ENCODE data around the gene ADAM12. TPM values are rescaled to one million over a fixed set of nuclear protein-coding genes. Genes with fewer than 3 reads are reported as not detected.
"Not testable (repeated sequence)": the region's sequence is repeated elsewhere in the genome, so short reads cannot be mapped to it uniquely, and the experiment has no call there.

ADAM12 gene
- total RNA-seq, 1 donor from 2014 or later: 2.1 TPM

- DNase-seq (ENCODE audit: low spot score): no peak
Measured at GRCh38 chr10:126264102-126265018, 123.9 kb downstream of the ADAM12 start.

- DNase-seq (ENCODE audit: low spot score): no peak
Measured at GRCh38 chr10:126263006-126263676, 125.1 kb downstream of the ADAM12 start.

DNA sequence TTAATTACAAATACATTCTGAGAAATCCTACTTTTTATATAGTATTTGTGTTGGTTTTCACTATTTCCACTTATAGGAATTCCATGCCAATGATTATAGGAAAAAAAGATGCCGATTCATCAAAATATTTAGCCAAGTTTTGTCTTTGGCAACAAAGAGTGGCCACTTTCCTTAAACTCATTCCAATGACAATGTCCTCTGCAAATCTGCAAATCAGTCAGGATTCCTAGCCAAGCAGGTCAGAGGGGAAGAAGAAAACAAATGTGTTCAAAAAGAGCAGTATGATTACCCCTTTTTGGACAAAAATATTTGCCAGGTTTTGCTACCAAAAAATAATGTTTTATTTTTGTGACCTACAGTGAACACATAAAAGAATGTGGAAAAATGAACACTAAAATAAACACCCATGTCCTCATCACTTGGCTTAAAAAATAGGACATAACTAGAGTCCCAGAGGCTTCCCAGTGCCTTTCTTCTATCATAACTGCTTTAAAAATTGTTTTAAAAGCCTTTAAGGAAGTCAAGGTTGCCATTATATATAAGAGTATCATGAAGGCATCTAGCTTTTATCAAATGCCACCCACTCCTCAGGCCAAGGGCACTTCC lies 125.9 kb downstream of the ADAM12 start:
- no peak for DNase-seq (ENCODE audit: low spot score)

DNA sequence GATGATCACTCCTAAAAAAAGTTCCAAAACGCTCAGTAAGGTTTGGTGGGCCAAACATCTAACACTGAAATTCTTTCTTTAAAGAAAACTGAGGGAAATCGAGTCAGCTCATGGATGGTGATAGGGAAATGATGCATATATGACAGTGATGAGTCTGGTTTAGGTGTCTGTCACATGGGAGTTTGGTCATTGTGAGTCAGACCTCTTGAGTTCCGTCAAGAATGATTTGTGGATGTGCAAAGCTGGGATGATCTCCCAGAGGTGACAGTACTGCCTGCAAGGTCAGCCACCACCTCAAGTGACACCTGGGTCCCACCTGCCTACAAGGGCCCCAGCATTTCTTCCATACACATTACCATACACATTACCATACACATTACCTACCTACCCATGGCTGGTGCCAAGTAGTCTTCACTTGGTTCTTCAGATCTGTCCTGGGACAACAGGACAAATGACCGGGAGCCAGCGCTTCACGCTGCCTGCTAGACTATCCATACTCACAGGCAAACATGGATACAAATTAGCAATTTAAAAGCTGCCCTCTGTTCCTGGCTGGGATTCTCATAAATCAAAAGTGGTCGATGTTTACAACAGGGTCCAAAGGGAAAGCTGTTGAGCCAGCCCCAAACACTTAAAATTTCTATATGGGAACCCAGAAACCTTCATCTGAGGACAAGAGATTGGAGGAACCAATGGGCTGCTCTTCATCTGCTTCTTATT lies 128.4 kb downstream of the ADAM12 start:
- DNase-seq (ENCODE audit: low spot score): no peak

GRCh38 chr10:126256864-126257263 lies 131.4 kb downstream of the ADAM12 start:
- DNase-seq (ENCODE audit: low spot score): no peak

DNA sequence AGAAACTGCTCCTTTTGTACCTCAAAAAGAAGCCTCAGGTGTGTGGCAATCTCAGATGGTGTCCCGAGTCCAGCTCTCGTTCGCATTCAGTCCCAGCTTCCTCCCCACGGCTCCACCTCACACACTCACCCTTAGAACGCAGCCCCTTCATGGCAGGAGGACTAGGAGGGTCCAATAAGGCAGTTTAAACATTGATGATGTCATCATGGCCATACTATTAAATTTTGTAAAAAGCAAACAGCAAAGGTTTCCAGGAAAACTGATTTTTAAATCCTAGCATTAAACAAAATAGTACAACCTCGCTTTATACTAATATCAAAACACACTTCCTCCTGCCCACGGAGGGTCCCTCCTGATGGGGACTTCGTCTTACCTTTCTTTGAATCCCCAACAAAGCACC lies 133.0 kb downstream of the ADAM12 start:
- DNase-seq (ENCODE audit: low spot score): no peak

- DNase-seq (ENCODE audit: low spot score): no peak
Measured at GRCh38 chr10:126253611-126253998, 134.7 kb downstream of the ADAM12 start.

DNA sequence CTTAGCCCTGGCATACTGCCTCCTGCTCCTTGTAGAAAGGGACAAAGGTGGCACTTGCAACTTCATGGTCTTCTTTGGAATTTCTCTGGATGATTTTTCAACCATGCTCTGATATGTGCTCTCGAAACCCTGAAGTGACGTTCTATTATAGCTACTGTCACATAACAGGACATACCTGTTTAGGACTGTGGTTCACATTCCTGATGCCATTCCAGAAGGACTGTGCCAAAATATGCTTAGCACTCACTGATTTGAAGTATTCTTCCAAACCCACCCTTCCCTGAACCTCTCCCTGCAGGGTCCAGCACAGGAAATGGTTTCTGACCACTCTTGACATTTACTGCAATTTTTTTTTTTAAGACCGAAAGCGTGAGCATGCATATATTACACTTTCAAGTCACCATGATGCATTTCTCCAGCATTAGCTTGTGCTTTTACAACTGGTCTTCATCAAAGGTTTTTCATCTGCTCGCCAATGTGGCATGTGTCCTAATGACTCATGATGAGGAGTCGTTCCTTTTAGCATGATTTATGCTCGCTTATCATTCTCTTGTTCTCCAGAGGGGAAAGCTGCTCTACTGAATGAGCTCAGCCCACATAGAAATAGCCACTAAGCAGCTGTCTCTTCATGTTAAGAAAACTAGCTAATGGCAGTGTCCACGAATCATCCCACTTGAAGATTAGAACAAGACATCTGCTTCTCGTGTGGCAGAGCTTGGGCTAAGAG lies 135.2 kb downstream of the ADAM12 start:
- no peak for DNase-seq (ENCODE audit: low spot score)

GRCh38 chr10:126251778-126252407 lies 136.4 kb downstream of the ADAM12 start:
- DNase-seq (ENCODE audit: low spot score): no peak

DNA sequence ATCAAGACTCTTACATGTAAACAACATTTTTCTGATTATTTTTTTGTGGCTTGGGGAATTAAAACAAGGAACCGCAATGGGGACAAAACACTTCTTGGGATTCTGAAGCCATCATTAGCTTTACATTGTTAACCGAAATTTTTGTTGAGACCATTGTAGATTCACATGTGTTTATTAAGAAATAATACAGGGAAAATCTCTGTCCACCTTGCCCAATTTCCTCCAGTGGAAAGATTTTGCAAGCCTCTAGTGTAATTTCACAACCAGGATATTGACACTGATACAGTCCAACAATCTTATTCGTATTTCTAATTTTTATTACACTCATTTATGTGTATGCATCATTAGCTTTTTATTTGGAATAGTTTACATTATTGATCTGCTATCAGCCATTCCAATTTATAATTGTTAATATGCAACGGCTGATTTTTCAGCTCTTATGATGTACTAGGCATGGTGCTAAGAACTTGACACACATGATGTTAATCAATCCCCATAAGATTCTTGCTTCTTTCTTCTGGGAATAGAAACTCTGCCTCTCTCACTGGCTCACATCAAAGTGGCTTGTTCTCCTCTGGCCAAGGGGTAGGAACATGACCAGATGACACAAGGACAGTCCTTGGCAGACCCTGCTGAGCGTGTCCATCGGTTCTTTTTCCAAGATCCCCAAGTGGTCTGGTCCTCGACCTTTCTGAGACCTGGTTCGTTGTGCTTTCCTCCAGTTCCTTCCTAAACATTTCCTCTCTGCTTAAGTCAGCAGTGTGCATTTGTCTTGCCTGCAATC lies 137.6 kb downstream of the ADAM12 start:
- DNase-seq (ENCODE audit: low spot score): no peak

DNA sequence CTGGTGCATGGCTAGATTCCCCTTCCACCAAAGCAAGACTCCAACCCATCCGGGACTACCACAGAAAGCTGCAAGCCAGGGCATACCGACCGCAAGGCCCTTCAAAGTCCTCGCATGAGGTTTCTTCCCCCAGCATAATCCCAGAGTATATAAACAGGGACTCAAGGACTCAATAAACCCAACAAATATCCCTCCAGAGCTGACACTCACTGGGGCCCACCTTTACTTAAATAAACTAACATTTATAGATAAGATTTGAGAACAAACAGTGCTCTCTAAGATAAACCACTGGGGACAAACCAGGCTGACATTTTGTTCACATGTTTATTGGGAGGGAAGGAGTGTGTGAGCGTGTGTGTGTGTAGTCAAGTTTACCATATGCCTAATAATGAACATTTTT lies 138.2 kb downstream of the ADAM12 start:
- DNase-seq (ENCODE audit: low spot score): no peak

DNA sequence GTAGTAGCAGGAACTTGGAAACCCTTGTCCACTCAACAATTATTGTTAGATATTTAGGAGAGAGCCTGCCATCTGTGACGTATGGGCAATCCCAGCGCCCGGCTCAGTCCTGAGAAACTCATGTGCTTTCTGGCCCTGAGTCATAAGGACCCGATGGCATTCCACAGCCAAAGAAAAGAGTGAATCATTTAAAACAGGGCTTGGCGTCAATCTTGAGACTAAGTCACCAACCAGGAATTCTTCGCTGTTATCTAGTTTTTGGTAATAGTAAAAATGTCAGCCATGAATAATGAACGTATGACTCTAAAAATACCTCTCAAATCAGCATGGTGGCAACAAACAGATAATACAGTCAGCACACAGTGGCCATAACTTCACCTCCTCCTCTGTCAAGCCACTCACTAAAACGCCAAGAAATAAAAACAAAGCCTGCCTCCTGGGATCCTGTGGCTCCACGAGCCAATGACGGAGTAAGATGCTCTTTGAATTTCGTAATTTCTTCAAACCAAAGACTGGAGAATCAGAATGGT lies 140.8 kb downstream of the ADAM12 start:
- DNase-seq (ENCODE audit: low spot score): no peak

GRCh38 chr10:126246396-126246795 lies 141.9 kb downstream of the ADAM12 start:
- not testable (repeated sequence) for DNase-seq (ENCODE audit: low spot score)

GRCh38 chr10:126245501-126245900 lies 142.8 kb downstream of the ADAM12 start:
- no peak for DNase-seq (ENCODE audit: low spot score)

GRCh38 chr10:126243971-126244370 lies 144.3 kb downstream of the ADAM12 start:
- DNase-seq (ENCODE audit: low spot score): no peak

DNA sequence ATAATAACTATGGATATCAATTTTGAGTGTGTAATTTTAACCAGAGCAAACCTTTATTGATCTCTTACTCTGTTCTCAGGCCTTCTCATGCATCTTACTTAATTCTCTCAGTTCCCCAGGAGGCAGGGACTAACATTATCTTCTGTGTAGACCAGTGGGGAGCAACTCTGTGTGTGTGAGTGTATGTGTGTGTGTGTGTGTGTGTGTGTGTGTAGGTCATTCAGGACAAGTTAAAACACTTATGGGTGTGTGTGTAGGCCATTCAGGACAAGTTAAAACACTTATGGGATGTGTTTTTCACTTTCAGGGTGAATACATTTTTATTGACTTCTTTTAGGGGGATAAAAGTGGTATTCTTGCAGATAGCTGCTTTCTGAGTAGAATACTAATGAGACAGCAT lies 145.0 kb downstream of the ADAM12 start:
- no peak for DNase-seq (ENCODE audit: low spot score)

DNA sequence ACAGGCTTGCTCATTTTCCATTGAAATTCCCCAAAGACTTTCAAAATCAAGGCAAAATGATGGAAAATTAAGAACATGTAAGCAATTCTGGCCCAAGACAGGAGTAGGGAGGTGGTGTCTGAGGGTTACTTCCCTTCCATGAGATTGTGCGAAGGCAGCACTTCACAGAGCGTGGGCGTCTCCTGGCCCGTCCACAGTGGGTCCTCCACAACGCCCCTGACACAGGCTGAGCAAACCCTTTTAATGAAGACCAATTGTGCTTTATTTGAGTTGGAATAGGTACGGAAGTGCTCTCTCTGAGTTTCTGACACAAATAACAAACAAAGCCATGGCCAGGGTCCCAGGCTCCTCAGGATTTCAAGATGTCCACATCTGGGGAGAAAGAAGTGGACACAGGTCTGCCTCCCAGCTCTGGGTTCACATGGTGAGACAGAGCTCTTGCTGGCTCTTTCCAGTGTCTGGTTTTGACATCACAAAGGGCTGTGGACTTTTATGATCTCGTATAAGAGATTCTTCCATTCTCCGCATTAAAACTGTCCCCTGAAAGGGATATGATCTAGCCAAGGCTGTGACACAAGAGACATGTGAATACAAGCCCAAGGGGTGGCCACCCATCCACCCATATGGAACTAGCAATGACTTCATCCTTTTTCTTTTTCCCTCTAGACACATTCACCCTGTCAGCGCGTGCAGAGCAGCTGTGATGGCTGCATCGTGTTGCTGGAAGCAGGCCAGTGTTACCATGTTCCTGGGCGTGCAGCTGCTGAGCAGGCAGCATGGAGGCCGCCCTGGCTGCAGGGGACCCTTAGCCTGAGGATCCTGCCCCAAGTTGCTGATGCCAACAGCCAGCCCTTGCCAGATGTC lies 145.6 kb downstream of the ADAM12 start:
- no peak for DNase-seq (ENCODE audit: low spot score)

DNA sequence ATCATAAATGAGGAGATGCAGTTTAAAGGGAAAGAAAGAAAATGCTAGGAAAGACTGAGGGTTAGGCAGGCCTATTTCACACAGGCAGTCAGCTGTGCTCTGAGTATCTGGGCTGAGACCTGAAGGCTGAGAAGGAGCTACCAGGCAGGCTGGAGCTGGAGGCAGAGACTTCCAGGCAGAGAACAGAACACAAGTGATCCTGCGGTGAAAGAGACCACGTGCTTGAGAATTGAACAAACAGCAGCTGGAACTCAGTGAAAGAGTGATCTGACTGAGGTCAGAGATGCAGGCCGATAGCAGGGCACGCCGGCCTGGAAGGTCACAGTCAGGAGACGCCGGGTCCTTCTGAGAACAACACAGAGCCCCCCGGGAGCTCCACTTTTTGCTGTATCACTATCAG lies 147.8 kb downstream of the ADAM12 start:
- no peak for DNase-seq (ENCODE audit: low spot score)

DNA sequence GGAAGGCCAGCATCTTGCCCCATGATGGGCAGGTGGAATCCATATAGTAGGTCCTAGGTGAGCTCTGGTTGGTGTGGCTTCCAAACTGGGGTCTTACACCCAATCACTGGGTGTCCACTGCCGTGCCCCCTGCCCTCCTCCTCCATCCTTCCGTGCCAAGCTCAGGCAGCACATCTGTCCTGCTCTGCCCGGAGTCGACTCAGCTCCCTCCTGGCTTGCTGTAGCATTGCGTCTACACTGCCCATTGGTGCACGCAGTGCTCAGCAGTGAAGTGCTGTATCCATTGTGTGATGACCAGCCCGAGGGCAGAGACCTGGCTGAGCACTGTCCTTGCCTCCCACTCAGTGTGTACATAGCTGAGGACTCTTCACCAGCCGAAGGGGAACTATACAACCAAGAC lies 148.4 kb downstream of the ADAM12 start:
- DNase-seq (ENCODE audit: low spot score): no peak
